Testis (tissue), 2 donors: ENCODE results near the gene HOXA10.

Experiments
- CTCF ChIP-seq, 3 experiments: fragments of 450-650 bp in 2 of 3; fragments of 200-600 bp in 1 of 3; sonication (generic) in 1 of 3; IDR thresholded peaks; one replicate each; pipeline ENCODE4 v1.5.1; 2016 to 2019; ENCODE audit warnings: antibody characterized with exemption in 3 of 3, mild to moderate bottlenecking in 2 of 3, moderate library complexity in 1 of 3
- POLR2A ChIP-seq: fragments of 450-650 bp; IDR thresholded peaks from one replicate; pipeline ENCODE4 v1.6.1; 2017; ENCODE audit warnings: antibody characterized with exemption, mild to moderate bottlenecking, moderate library complexity

- TF ChIP-seq CTCF (IDR thresholded peaks at IDR 0.05) (no peak), POLR2A (no peak)
Observed at GRCh38 chr7:27198138-27198841, 24.2 kb upstream of the HOXA10 start.
